Upper lobe of left lung (tissue), 6 donors: ENCODE results near the gene PCMTD2. TPM values are rescaled to one million over a fixed set of nuclear protein-coding genes. Genes with fewer than 3 reads are reported as not detected.
A peak's percentile ranks its signal among the peaks of the same experiment; 100 is the strongest.

Source experiments
- ATAC-seq, 2 donors: fragments of 200-7000 bp; cut with Tn5 transposase; one replicate each; pipeline ENCODE4 v1.9.1; 2022; ENCODE audit warnings: mild to moderate bottlenecking in 2 of 2, moderate library complexity in 2 of 2; ENCODE audit not compliant: low FRiP score in 2 of 2
- DNase-seq, 2 donors: peaks; one replicate each; pipeline ENCODE4 v3.0.0-alpha.2; 2019 to 2020
- H3K27ac ChIP-seq, 4 donors: fragments of 200-600 bp; sonication (generic); one replicate each; pipeline ENCODE4 v1.5.1; 2016 to 2019
- H3K27me3 ChIP-seq, 4 donors: fragments of 200-600 bp; sonication (generic); one replicate each; pipeline ENCODE4 v1.5.1; 2017 to 2019
- H3K36me3 ChIP-seq, 4 donors: fragments of 200-600 bp; sonication (generic); one replicate each; pipeline ENCODE4 v1.5.1; 2016 to 2019
- H3K4me1 ChIP-seq, 4 donors: fragments of 200-600 bp; sonication (generic); one replicate each; pipeline ENCODE4 v1.5.1; 2018 to 2019
- H3K4me3 ChIP-seq, 4 donors: fragments of 200-600 bp; sonication (generic); one replicate each; pipeline ENCODE4 v1.5.1; 2017 to 2019; ENCODE audit warnings: mild to moderate bottlenecking in 2 of 4, moderate library complexity in 1 of 4
- H3K9me3 ChIP-seq, 4 donors: fragments of 200-600 bp; sonication (generic); one replicate each; pipeline ENCODE4 v1.5.1; 2018 to 2019
- CTCF ChIP-seq, 6 experiments: fragments of 450-650 bp in 4 of 6; fragments of 200-600 bp in 2 of 6; sonication (generic) in 2 of 6; IDR thresholded peaks; one replicate each; pipeline ENCODE4 v1.5.1; 2016 to 2019; ENCODE audit warnings: antibody characterized with exemption in 6 of 6
- EP300 ChIP-seq, 4 donors: sonication (generic); formaldehyde crosslinking; IDR thresholded peaks; one replicate each; pipeline ENCODE4 v1.5.1; 2017; ENCODE audit warnings: antibody characterized with exemption in 4 of 4, control low read depth in 2 of 4
- POLR2A ChIP-seq, 4 donors: fragments of 450-650 bp; IDR thresholded peaks; one replicate each; pipeline ENCODE4 v1.5.1; 2016 to 2017; ENCODE audit warnings: antibody characterized with exemption in 4 of 4, mild to moderate bottlenecking in 2 of 4
- POLR2AphosphoS5 ChIP-seq, 2 donors: sonication (generic); formaldehyde crosslinking; IDR thresholded peaks; one replicate each; pipeline ENCODE4 v1.5.1; 2017; ENCODE audit warnings: antibody characterized with exemption in 2 of 2
- WGBS, 2 donors: methylation state at CpG; one replicate each; pipeline ENCODE4 v1.1.5; 2017 to 2018; 5-methylcytosine and 5-hydroxymethylcytosine counted together
- total RNA-seq, 6 donors: library from RNA; depleted of rRNA in 4 of 6; stranded (reverse); fragments of >200 nt in 4 of 6; gene quantifications; one replicate each; pipeline versions ENCODE4 v1.1.0 to v1.2.1, GENCODE V29; 2016 to 2021
- donor health status: DM: no; HTN: no; CAD: no; lungs with moderate emphysema.
- donor health status: DM: no; HTN: yes; CAD: no; lungs with severe emphysema.

PCMTD2 gene
- total RNA-seq, 6 donors from 2014 or later = 37.4 to 95.3 (median 44.4) TPM

- Histone ChIP-seq H3K4me3 (no peak overlapping the region), H3K4me1 (peaks cover 4 to 25% (median 15%) of the 10 kb centered on the region in 4 donors), H3K27me3 (no peaks in the 10 kb centered on the region), H3K9me3 (no peaks in the 10 kb centered on the region), H3K36me3 (no peaks in the 10 kb centered on the region), H3K27ac (no peak overlapping the region)
- DNase-seq = no peak
- no peak for TF ChIP-seq POLR2AphosphoS5 (IDR thresholded peaks at IDR 0.05)
- no peak for TF ChIP-seq POLR2A (IDR thresholded peaks at IDR 0.05)
- no peak for TF ChIP-seq CTCF (IDR thresholded peaks at IDR 0.05)
- TF ChIP-seq EP300 (IDR thresholded peaks at IDR 0.05) = no peak
- ATAC-seq = no peak
- 64 to 100% methylated on average over 1 to 8 of the region's 8 CpGs for WGBS, 2 donors
These were observed 35.1 kb upstream of the PCMTD2 start for GRCh38 chr20:64220420-64220819.

- 79 to 80% methylated on average over 14 to 17 of the region's 17 CpGs for WGBS, 2 donors
- ATAC-seq (no peak), DNase-seq (no peak)
- H3K27ac ChIP-seq = no peak overlapping the region
- H3K36me3 ChIP-seq = no peaks in the 10 kb centered on the region
- H3K27me3 ChIP-seq = no peaks in the 10 kb centered on the region
- H3K4me3 ChIP-seq = no peak overlapping the region
- TF ChIP-seq POLR2A (IDR thresholded peaks at IDR 0.05) = no peak
- TF ChIP-seq EP300 (IDR thresholded peaks at IDR 0.05) = no peak
- TF ChIP-seq POLR2AphosphoS5 (IDR thresholded peaks at IDR 0.05) = no peak
- TF ChIP-seq CTCF (IDR thresholded peaks at IDR 0.05) = no peak
- H3K9me3 ChIP-seq = no peaks in the 10 kb centered on the region
- peaks cover 4 to 25% (median 15%) of the 10 kb centered on the region in 4 donors for H3K4me1 ChIP-seq
These were observed 34.5 kb upstream of the PCMTD2 start for GRCh38 chr20:64220891-64221527.

GRCh38 chr20:64222291-64222735 is 33.2 kb upstream of the PCMTD2 start:
- H3K27ac ChIP-seq = no peak overlapping the region
- peaks cover 4 to 25% (median 15%) of the 10 kb centered on the region in 4 donors for H3K4me1 ChIP-seq
- DNase-seq = no peak
- no peaks in the 10 kb centered on the region for H3K36me3 ChIP-seq
- H3K4me3 ChIP-seq = no peak overlapping the region
- no peaks in the 10 kb centered on the region for H3K27me3 ChIP-seq
- 50 to 69% methylated on average over 1 to 5 of the region's 5 CpGs for WGBS, 2 donors
- TF ChIP-seq EP300 (IDR thresholded peaks at IDR 0.05) (no peak), CTCF (IDR thresholded peaks at IDR 0.05) (no peak), POLR2AphosphoS5 (IDR thresholded peaks at IDR 0.05) (no peak), POLR2A (IDR thresholded peaks at IDR 0.05) (no peak)
- no peaks in the 10 kb centered on the region for H3K9me3 ChIP-seq
- ATAC-seq = peak in 1 of 2 donors; percentile 20

- Histone ChIP-seq H3K4me3 (no peak overlapping the region), H3K27me3 (no peaks in the 10 kb centered on the region), H3K27ac (peak overlapping the region in 1 of 4 donors; percentile 43), H3K4me1 (peaks cover 4 to 25% (median 15%) of the 10 kb centered on the region in 4 donors), H3K36me3 (no peaks in the 10 kb centered on the region), H3K9me3 (no peaks in the 10 kb centered on the region)
- TF ChIP-seq CTCF (IDR thresholded peaks at IDR 0.05) (no peak), EP300 (IDR thresholded peaks at IDR 0.05) (no peak), POLR2A (IDR thresholded peaks at IDR 0.05) (no peak), POLR2AphosphoS5 (IDR thresholded peaks at IDR 0.05) (no peak)
- ATAC-seq = peak in 1 of 2 donors; percentile 10
- 77 to 81% methylated on average over 18 to 20 of the region's 20 CpGs for WGBS, 2 donors
- peak in 1 of 2 donors; percentile 74 for DNase-seq
These were observed 32.6 kb upstream of the PCMTD2 start for GRCh38 chr20:64222851-64223525.
